ENCODE measurements around the gene SLC1A7.

DNA sequence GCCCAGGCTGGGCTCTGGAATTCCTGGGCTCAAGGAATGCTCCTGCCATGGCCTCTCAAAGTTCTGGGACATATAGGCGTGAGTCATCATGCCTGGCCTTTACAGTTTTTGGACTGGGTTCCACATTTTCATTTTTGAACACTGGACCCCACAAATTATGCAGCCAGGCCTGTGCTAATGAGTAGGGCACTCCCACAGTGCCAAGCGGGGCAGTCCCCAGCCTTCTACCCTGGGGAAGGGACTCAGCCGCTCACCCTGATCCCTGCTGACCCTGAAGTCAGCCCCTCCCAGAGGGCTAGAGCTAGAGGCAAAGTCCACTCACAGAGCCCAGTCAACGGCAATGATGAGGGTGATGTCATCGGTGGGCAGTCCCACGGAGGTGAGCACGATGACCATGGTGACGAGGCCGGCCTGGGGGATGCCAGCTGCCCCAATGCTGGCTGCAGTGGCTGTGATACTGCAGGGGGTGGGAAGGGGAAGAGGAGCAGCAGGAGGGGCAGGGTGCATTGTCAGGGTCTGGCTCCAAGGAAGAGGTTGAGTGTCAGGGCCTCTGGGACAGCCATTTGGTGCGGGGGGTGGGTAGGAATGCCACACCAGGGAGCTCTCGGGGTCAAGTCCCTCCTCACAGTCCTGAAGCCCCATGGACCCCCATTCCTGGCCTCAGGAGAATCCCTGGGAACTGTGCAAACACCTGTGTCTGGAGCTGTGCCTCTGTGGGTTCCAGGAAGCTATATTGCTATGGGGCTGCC, 52.8 kb downstream of the SLC1A7 start:
- TF ChIP-seq POLR2A (IDR thresholded peaks at IDR 0.05; ENCODE audit: low read depth, low read length) (no peak), TAF1 (IDR thresholded peaks at IDR 0.05; ENCODE audit: low read depth, low read length) (no peak), POLR2AphosphoS5 (IDR thresholded peaks at IDR 0.05; ENCODE audit: low read depth, low read length) (no peak), SPI1 (IDR thresholded peaks at IDR 0.05; ENCODE audit: low read depth, low read length) (no peak)

Measured in GM12891 (cell line).